ENCODE results near the gene TRPC3.

TRPC3 gene

GRCh38 chr4:121838136-121838535 is 113.7 kb downstream of the TRPC3 start:
- Histone ChIP-seq H3K4me1 (ENCODE audit: control insufficient read depth in 1 of 2, insufficient read depth in 1 of 2, low read depth in 1 of 2, low read length in 1 of 2) (no peaks in the 10 kb centered on the region), H3K9me3 (no peaks in the 10 kb centered on the region), H3K36me3 (peaks cover 2% of the 10 kb centered on the region), H3K27me3 (no peaks in the 10 kb centered on the region), H3K4me3 (ENCODE audit: low read depth in 1 of 2, low read length in 1 of 2) (no peak overlapping the region), H3K27ac (no peak overlapping the region)
- TF ChIP-seq CTCF (IDR thresholded peaks at IDR 0.05): no peak

- Histone ChIP-seq H3K27me3 (no peaks in the 10 kb centered on the region), H3K9me3 (no peaks in the 10 kb centered on the region), H3K4me1 (ENCODE audit: control insufficient read depth in 1 of 2, insufficient read depth in 1 of 2, low read depth in 1 of 2, low read length in 1 of 2) (no peaks in the 10 kb centered on the region), H3K4me3 (ENCODE audit: low read depth in 1 of 2, low read length in 1 of 2) (no peak overlapping the region), H3K36me3 (peaks cover 5% of the 10 kb centered on the region), H3K27ac (no peak overlapping the region)
- TF ChIP-seq CTCF (IDR thresholded peaks at IDR 0.05): no peak
Measured at GRCh38 chr4:121829511-121829910, 122.3 kb downstream of the TRPC3 start.
